Left ventricle myocardium inferior (tissue), 1 donor: ENCODE measurements around the gene MAP3K9. TPM values are rescaled to one million over a fixed set of nuclear protein-coding genes. Genes with fewer than 3 reads are reported as not detected.

Source experiments
- DNase-seq: peaks from one replicate; pipeline ENCODE4 v3.0.0-alpha.2; 2020
- H3K27ac ChIP-seq: fragments of 200-600 bp; replicated peaks from 2 replicates; pipeline ENCODE4 v1.8.0; 2021
- H3K27me3 ChIP-seq: fragments of 200-600 bp; 2 replicates; pipeline ENCODE4 v1.8.0; 2021; ENCODE audit warnings: low read depth
- H3K36me3 ChIP-seq: fragments of 200-600 bp; 2 replicates; pipeline ENCODE4 v1.8.0; 2021
- H3K4me1 ChIP-seq: fragments of 200-600 bp; 2 replicates; pipeline ENCODE4 v1.8.0; 2021
- H3K4me3 ChIP-seq: fragments of 200-600 bp; 2 replicates; pipeline ENCODE4 v1.8.0; 2021; ENCODE audit warnings: mild to moderate bottlenecking, moderate library complexity
- H3K9me3 ChIP-seq: fragments of 200-600 bp; replicated peaks from 2 replicates; pipeline ENCODE4 v1.8.0; 2021
- intact Hi-C: fragments of 100-400 bp; cut with micrococcal nuclease; formaldehyde crosslinking; loops from one replicate; pipeline ENCODE4 v1.11.0; 2022
- total RNA-seq: library from RNA; stranded (reverse); fragmentation: NEBNext Ultra II Directional; extraction: Animal tissue kit (Norgen Biotek cat#: 25700); gene quantifications from one replicate; pipeline ENCODE4 v1.2.1, GENCODE V29; 2021
- TF ChIP-seq, protein P1 (sequence below): fragments of 200-600 bp; IDR thresholded peaks from 2 replicates; pipeline ENCODE4 v1.8.0; 2021; ENCODE audit warnings: antibody characterized with exemption, mild to moderate bottlenecking, borderline replicate concordance
- donor health status: DM: no; HTN: yes; CAD: no; lungs with severe emphysema.

The MAP3K9 gene
- total RNA-seq, 1 donor from 2014 or later: 1.9 TPM

- no peaks in the 10 kb centered on the region for H3K27me3 ChIP-seq
- TF ChIP-seq, protein P1, sequence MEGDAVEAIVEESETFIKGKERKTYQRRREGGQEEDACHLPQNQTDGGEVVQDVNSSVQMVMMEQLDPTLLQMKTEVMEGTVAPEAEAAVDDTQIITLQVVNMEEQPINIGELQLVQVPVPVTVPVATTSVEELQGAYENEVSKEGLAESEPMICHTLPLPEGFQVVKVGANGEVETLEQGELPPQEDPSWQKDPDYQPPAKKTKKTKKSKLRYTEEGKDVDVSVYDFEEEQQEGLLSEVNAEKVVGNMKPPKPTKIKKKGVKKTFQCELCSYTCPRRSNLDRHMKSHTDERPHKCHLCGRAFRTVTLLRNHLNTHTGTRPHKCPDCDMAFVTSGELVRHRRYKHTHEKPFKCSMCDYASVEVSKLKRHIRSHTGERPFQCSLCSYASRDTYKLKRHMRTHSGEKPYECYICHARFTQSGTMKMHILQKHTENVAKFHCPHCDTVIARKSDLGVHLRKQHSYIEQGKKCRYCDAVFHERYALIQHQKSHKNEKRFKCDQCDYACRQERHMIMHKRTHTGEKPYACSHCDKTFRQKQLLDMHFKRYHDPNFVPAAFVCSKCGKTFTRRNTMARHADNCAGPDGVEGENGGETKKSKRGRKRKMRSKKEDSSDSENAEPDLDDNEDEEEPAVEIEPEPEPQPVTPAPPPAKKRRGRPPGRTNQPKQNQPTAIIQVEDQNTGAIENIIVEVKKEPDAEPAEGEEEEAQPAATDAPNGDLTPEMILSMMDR: no peak
- intact Hi-C loops: no loop called here
- H3K4me1 ChIP-seq: no peaks in the 10 kb centered on the region
- no peak overlapping the region for H3K4me3 ChIP-seq
- H3K36me3 ChIP-seq: no peaks in the 10 kb centered on the region
- H3K27ac ChIP-seq: no peak overlapping the region
- H3K9me3 ChIP-seq: no peaks in the 10 kb centered on the region
- DNase-seq: no peak
These were observed 128.6 kb downstream of the MAP3K9 start for GRCh38 chr14:70680748-70681147.

DNA sequence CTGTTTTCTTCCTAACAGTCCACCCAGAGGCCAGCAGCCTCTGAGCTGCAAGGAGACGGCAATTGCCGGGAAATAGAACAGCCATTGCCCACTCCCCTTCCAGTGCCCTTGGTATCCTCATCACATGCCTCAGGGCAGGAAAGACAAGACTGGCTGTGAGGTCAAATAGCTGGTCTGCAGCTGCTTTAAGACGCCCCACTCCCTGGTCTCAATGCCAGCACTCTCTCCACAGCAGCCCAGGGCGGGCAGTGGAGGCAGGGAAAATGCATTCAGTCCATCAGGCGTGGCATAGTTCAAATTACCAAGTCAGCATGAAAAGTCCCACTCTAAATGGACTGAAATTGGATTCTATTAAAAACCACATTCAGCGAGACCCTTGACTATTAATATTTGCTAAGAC lies 132.0 kb downstream of the MAP3K9 start:
- no peak overlapping the region for H3K27ac ChIP-seq
- DNase-seq: no peak
- intact Hi-C loops: no loop called here
- H3K36me3 ChIP-seq: no peaks in the 10 kb centered on the region
- no peak overlapping the region for H3K4me3 ChIP-seq
- H3K27me3 ChIP-seq: no peaks in the 10 kb centered on the region
- no peaks in the 10 kb centered on the region for H3K4me1 ChIP-seq
- TF ChIP-seq, protein P1: no peak
- no peaks in the 10 kb centered on the region for H3K9me3 ChIP-seq

Other genes with a start within 250 kb of the MAP3K9 start
- gene MED6, start 208.9 kb downstream of the MAP3K9 start, total RNA-seq: 19.4 TPM
- gene TTC9, start 167.6 kb downstream of the MAP3K9 start, total RNA-seq: 1.9 TPM
- 35.2 TPM for gene PCNX1, start 97.9 kb upstream of the MAP3K9 start, total RNA-seq